GM18499 (cell line): Measurements from ENCODE around the gene CD3E.

Source experiments
- ATAC-seq: cut with Tn5 transposase; IDR thresholded peaks from one replicate; pipeline ENCODE4 v1.9.1; 2021; ENCODE audit warnings: moderate number of reproducible peaks; ENCODE audit not compliant: insufficient read depth, unreplicated experiment

Gene CD3E

DNA sequence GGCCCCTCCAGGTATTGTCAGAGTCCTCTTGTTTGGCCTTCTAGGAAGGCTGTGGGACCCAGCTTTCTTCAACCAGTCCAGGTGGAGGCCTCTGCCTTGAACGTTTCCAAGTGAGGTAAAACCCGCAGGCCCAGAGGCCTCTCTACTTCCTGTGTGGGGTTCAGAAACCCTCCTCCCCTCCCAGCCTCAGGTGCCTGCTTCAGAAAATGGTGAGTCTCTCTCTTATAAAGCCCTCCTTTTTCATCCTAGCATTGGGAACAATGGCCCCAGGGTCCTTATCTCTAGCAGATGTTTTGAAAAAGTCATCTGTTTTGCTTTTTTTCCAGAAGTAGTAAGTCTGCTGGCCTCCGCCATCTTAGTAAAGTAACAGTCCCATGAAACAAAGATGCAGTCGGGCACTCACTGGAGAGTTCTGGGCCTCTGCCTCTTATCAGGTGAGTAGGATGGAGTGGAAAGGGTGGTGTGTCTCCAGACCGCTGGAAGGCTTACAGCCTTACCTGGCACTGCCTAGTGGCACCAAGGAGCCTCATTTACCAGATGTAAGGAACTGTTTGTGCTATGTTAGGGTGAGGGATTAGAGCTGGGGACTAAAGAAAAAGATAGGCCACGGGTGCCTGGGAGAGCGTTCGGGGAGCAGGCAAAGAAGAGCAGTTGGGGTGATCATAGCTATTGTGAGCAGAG, at the start of gene CD3E:
TSS of gene CD3E (plus strand) at position 163 of the 681 bp plus-strand sequence. CDS start at position 386, 223 bp downstream.
- no peak for ATAC-seq

DNA sequence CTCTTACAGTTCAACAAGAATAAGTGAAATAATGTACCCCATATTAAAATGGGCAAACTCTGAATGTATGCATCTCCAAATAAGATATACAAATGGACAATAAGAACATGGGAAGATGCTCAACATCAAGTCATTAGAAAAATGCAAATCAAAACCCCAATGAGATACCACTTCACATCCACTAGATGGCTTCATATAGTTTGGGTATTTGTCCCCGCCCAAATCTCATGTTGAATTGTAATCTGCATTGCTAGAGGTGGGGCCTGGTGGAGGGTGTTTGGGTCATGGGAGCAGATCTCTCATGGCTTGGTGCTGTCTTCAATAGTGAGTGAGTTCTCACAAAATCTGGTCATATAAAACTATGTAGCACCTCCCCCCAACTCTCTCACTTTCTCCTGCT, 46.1 kb upstream of the CD3E start:
- no peak for ATAC-seq

DNA sequence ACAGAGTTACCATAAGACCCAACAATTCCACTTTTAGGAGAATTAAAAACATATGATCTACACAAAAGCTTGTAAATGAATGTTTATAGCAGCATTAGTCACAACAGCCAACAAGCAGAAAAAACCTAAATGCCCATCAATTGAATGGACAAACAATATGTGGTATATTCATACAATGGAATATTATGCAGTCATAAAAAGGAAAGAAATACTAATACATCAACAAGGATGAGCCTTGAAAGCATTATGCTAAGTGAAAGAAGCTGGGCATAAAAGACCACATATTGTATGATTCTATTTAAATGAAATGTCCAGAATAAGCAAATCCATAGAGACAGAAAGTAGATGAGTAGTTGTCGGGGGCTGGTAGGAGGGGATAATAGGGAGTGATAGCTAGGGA, 45.4 kb upstream of the CD3E start:
- no peak for ATAC-seq

DNA sequence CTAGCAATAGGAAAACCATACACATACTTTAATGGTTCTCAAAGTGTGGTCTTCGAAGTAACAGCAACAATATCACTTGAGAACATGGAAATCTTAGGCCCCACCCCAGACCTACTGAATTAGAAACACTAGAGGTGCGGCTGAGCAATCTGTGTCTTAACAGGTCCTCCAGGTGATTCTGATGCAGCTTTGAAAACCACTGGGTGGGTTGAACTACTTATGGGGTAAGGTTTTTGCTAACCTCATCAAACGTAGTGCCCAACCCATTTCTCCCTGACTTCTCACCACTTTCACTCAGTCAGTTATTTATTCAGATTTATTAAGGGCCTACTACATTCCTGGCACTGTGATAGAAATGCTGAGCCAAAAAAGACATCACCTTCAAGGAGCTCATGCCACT, 44.2 kb upstream of the CD3E start:
- no peak for ATAC-seq

DNA sequence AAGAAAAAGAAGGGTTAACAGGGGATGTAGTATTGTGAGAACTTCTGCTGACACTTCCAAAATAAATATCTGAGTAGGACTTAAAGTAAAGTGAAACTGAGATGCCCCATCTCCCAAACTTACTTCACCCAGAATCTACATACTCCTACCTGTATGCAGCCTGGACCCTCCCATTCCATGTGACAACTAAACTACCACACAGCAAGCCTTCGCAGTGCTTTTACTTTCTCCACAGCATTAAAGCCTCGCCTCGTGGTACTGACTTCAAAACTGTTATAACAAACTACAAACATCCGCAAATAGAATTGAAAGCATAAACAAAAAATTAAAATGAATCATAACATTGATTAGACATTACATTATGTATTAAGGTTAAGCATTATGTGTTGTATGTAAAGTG, 41.4 kb upstream of the CD3E start:
- no peak for ATAC-seq

DNA sequence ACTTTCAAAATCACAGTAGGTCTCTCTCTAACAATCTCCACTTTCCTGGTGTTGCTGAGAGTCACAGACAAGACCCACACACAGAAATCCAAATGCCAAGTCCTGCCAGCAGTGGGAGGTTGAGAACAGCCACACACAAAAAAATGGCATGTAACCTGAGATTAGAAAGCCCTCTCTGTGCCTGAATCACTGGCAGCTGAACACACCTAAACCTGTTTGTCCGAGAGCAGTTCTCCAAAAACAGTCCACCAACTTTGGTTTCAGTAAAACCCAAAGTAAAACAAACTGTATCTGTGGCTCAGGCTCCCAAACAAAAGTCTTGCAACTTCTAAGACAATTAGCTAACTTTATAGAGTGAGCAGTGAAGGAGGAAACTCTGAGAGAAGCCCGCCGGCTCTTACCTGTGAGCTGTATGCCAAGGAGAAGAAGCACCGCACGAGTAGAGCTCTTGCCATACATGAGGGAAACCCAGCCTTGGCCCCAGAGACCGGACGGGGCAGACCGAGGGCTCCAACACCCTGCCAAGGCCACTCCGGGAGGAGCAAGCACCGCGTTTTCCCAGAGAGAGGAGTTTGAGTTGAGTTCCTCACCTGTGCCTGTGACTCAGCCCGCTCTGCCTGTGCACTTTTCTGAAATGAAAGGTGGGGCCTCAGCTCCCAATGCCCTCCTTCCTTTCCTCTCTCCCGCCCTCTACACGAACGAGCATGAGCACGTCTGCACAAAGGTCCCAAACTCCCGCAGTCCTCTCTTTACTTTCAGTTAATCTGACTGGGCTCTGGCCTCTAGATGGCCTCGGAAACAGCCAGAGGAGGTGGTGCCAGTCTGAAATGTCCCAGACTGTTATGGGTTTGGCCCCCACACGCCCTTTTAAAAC, 40.6 kb upstream of the CD3E start, which contains the start of gene MPZL2:
TSS of gene MPZL2 (minus strand) at position 603 of the 874 bp plus-strand sequence. CDS start at position 459, 144 bp downstream.
- no peak for ATAC-seq

DNA sequence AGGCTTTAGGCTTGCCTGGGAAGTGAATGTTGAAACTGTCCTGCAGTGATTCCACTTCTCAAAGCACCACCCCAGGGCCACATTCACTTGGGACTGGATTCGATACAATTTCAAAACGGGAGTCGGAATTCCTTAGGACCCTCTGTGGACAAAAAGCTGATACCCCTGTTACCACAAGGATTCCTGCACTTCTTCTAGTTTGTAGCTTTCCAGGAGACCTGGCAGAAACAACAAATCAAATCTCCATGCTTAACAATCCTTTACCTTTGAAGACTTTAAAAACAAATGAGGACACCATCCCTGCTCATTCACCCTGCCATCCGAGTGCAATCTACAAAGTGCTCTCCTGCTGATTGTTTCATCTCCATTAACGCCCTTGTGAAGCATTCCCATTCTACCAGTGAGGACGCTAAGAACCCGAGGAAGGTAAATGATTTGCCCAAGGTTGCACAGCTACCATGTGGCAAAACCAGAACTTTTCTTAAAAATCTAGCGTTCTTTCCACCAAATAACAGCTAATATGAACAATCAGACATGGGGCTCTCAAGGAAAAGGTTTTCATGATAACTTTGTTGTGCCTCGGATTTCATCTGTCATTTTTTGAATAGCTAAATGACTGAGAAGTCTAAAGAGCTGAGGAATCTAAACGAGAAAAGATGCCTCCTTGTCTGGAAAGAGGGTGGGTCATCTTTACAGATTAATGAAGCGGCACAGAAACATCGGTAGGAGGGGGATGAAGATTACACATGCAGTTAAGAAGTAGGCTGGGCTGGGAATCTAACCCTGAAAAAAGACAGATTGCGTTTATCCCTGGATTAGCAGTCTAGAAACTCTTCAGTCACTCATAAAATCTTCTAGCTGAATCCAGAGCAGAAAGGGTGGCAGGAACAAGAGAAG, 39.7 kb upstream of the CD3E start:
- ATAC-seq: no peak

DNA sequence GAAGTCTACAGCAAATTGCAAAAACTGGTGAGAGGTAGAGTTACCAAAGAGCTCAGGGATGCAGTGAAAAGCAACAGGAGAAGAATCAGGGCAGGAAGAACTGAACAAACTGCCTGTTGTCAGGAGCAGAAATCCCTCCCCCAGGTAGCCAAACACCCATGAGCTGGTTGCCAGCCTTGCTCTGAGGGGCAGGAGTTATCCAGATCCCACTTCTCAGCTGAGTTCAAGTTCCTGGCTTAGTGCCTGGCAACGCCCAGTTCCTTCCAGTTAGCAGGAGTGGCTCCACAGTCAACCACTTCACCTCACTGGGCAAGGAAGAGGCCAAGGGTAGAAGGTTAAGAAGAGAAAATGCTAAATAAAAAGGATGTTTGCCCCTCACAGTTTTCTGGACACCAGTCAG, 38.6 kb upstream of the CD3E start:
- ATAC-seq: no peak

DNA sequence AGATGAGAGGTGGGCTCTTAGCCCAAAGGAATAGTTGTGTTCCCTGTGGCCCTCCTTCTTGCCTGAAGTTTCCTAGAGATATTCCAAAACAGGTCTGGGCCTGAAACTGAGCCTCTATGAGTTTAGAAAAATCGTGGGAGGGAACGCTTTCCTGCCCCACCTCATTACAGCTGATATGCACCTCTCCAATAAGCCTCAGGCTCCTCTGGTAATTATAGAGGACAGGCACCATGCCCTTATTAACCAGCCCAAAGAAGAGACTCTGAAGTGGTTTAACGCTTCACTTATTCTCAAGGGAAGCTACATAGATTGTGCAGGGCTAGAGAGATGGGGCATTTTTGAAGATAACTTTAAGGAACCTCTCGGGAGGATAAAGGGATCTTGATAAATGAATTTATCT, 37.0 kb upstream of the CD3E start:
- ATAC-seq: no peak

DNA sequence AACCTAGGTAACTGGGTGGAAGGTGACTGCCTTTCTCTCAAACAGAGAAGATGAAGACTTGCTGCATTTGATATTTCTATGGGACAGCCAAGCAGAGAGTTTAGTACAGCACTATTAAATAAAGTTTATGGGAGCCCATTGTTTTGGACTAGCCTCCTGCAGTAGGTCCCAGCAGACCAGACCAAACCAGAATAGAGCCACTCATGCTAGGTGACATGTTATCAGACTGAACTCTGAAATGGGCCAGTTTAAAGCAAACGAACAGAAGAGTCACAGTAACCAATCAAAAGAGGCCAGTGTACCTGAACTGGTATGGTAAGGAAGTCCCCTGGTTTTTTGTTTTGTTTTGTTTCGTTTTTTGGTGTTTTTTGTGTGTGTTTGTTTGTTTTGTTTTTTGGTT, 32.5 kb upstream of the CD3E start:
- ATAC-seq: no peak

DNA sequence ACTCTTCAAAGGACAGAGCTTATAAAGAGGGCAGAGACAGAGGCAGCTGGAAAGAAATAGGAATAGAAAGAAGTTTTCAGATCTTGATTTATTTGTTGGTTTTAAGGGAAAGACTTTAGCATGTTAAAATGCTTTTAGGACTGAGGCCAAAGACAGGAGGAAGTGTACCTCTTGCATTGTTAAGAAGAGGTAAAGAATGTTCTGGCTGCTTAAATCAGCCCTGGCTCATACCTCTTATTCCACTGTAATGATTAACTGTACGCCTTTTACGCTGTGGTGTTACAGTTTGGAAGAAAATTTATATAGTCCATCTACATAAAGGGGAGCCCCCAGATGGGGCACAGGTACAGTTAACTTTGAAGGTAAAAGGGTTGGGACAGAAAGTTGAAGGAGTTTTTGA, 30.3 kb upstream of the CD3E start:
- ATAC-seq: no peak

DNA sequence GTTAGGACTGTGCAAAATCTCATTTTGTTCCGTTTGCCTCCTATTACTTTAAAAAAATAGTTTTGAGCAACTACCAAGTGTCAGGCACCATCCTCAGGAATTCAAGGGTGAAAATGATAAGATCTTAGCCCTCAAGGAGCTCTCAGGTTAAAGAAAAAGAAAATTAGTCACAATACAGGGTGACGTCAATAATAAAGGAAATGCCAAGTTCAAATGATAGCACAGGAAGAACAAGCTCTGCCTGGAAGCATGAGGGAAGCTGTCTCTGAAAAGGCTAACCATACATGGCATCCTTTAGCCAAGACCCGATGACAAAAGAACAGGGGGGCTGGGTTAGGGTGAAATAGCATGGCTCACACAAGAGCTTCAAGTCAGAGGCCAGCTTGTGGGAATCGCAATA, 29.4 kb upstream of the CD3E start:
- ATAC-seq: no peak

DNA sequence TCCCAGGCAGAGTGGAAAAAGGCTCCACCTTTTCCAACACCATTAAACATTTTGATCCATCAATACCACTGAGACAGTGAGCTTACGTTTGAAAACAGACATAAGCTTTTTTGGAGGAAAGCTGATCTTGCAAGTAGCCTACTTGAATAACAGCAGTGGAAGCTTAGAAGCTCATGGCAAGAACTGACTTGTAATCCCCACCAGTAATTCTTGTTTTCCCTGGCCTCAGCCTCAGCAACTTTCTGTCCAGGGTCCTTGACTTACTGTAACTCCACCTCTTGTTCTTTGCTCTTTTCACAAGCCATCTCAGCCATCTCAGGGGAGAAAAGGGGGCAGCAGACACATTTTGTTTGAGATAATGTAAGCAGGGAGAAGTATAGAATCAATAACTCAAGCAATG, 28.1 kb upstream of the CD3E start:
- ATAC-seq: no peak

DNA sequence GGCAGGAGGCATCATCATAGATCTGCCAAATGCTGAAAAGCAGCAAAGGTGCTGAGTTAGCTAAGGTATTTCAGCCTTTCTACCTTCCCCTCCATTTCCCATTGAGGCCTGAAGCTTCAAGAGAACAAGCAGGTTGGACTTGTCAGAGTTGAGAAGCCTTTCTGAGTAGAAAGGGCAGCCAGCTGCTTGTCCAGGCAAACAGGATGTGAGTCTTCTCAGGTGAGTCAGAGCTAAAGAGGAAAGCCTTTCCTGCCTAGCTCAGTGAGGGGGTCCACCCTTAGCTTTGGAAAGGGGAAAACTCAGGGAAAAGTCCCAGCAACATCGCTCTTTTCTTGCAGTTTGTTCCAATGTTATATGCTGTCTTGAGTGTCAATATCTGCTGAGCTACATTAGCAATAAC, 27.2 kb upstream of the CD3E start:
- ATAC-seq: no peak

DNA sequence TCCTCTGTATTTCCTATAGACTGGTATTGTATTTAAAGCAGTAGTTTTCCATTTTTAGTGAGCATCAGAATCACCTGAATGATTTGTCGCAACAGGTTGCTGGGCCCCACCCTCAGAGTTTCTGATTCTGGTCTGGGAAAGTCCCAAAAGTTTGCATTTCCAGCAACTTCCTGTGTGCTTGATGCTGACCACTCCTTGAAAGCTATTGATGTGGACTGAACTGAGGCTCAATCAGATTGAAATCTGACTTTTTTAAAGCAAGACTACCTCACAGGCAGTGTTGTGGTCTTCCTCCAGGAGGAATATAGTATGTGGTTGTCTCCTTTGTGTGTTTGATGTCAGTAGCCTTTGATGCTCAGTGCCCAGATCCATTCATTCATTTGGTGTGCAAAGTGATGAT, 23.2 kb upstream of the CD3E start:
- no peak for ATAC-seq

DNA sequence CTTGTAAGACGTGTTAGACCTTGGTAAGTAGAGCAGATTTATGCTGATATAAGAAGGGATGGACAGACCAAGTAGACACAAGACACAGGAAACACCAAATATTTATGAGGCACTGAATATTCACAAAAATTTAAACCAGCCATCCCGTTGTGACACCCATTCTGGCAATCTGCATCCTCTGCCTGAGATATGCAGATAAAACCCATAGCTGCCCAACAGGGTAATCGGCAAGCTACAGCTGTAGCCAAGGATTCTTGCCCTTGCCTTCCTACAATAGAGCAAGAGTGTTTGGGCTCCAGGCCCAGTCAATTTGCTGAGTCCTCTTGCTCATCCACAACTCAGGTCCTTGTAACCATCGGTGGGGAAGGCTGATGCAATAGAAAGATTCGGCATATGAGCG, 21.9 kb upstream of the CD3E start:
- ATAC-seq: no peak

DNA sequence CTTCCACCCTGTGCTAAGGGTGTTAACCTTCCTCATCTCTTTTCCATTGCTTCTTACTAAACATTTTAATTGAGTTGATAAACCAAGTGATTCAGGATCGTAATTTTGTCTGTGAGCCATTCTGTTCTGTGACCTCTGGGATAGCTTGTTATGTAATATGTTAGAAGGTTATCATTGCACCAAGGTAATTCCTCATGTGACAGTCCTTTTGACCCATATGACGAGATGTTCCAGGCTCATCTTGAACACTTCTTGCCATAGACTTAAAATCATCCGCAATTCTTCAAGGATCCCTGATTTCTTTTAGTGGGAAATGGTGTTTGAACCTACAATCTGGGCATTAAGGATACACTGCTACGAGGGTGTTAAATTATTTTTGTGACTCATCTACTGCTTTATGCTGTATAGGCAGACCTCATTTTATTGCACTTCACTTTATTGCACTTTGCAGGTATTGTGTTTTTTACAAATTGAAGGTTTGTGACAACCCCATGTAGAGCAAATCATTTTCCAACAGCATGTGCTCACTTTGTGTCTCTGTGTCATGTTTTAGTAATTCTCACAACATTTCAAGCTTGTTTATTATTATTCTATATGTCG, 21.4 kb upstream of the CD3E start:
- no peak for ATAC-seq

DNA sequence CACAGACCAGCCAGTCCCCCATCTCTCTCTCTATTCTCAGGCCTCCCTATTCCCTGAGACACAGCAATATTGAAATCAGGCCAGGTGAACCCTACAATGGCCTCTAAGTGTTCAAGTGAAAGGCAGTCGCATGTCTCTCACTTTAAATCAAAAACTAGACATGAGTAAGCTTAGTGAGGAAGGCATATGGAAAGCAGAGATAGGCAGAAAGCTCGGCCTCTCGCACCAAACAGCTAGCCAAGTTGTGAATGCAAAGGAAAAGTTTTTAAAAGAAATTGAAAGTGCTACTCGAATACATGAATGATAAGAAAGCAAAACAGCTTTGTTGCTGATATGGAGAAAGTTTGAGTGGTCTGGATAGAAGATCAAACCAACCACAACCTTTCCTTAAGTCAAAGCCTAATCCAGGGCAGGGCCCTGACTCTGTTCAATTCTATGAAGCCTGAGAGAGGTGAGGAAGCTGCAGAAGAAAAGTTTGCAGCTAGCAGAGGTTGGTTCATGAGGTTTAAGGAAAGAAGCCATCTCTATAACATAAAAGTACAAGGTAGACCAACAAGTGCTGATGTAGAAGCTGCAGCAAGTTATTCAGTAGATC, 20.7 kb upstream of the CD3E start:
- no peak for ATAC-seq

DNA sequence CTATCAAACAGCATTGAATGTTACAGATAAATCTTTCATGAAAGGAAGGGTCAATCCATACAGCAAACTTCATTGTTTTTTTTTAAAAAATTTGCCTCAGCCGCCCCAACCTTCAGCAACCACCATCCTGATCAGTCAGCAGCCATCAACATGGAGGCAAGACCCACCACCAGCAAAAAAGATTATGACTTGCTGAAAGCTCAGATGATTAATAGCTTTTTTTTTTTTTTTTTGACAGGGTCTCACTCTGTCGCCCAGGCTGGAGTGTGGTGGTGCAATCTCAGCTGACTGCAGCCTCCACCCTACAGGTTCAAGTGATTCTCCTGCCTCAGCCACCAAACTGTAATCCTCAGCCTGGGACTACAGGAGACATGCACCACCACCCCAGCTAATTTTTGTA, 18.0 kb upstream of the CD3E start:
- ATAC-seq: no peak

DNA sequence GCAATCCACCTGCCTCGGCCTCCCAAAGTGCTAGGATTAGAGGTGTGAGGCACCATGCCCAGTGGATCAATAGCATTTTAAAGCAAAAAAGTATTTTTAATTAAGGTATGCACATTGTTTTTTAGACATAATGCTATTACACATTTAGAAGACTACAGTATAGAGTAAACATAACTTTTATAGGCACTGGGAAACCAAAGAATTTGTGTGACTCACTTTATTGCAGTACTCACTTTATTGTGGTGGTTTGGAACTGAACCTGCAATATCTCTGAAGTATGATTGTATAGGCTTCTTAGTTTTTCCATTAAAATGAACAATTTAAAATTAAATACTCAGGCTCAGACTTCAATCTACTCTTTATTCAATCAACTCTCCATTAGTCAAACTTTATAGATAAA, 17.5 kb upstream of the CD3E start:
- ATAC-seq: no peak
